ENCODE results near the gene TMEM223.
"Not testable (repeated sequence)": the region's sequence is repeated elsewhere in the genome, so short reads cannot be mapped to it uniquely, and the experiment has no call there.

Gene TMEM223

DNA sequence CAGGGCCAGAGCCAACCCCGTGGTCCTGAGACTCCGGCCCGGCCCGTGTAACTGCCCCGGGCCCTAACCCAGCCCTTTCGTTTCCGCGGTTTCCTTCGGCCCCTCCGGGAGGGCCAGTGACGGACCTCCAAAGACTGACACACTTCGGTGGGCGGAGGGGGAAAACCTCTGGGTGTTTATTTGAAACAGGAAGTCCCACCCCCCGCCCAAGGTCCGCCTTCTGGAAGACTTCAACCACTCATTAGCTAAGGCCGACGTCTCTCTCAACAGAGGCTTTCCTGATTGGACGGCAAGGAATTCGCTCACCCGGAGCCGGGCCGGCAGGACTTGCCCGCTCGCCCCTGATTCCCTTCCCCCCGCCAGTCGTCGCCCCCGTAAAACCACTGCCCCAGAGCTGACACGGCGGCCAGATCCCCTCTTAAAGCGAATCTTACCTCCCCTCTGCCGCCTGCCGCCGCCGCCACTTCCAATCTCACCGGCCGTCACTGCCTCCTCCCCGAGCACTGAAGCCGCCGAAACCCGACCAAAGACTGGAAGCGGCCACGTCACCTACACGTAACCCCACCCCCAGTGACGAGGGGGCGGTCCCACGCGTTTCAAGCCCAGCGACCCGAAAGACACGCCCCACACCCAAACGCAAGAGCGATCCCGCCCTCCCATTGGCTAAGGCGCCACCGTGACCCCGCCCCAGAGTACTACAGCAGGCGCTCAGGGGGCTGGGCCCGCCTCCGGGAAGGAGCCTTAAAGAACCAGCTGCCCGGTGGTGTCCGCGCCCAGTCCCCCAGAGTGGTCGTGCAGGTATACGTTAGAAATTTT lies 39.9 kb upstream of the TMEM223 start, which contains the start of gene STX5:
Gene STX5, minus strand, starts transcription at position 532 of the 816 bp plus-strand sequence. CDS start 808 bp downstream, outside the sequence.
- DNase-seq (ENCODE audit: extremely low spot score): peak; percentile 98
- TF ChIP-seq CTCF (IDR thresholded peaks at IDR 0.05; ENCODE audit: control extremely low read depth, extremely low read depth, low read depth, missing control alignments): no peak
- POLR2A ChIA-PET: interaction anchor here (0.6 to 2.4 kb wide), 23 partner anchors 9 to 1373 kb away, joined by 3 to 67 read pairs (median 6); partner anchors contain the start of genes C11orf98, CSKMT, NXF1 and POLR2G
- CTCF ChIA-PET: interaction anchor here (0.7 to 2.0 kb wide), 6 partner anchors 7 to 46 kb away, joined by 3 to 8 read pairs (median 4); partner anchors contain the start of gene NXF1

DNA sequence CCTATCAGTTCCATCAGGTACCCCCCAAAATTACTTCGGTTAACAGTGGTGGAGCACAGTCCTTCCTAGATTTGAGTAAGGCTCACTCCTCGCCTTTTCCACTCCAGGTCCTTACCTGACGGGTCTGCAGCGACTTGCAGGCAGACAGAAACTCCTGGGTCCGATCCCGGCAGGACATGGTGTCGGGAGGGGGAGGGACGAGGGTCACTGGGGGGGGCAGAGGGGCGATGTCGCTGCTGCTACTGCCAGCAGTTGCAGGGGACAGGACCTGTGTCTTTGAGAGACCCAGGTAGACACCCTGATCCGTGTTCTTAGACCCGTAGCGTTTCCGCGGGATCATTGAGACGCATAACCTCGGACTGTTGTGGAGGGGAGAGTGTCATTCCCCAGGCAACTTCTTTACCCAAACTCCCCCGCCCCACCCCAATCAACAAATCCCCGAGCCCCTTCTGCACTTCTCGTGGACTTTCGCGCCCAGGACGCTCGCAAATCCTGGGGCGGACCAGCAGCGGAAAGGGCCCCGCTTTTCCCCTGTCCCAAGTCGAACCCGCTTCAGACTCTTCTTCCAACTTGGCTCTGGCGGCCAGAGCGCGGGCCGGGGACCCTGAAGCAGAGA lies 39.2 kb upstream of the TMEM223 start:
- ChIA-PET CTCF (interaction anchor here (1.0 to 1.7 kb wide), 2 partner anchors 15 to 44 kb away, joined by 6 read pairs; partner anchors contain the start of gene TMEM179B), POLR2A (interaction anchor here (0.7 to 2.4 kb wide), 8 partner anchors 10 to 166 kb away, joined by 4 to 67 read pairs (median 9); partner anchors contain the start of genes C11orf98, CSKMT, NXF1 and TMEM179B)
- TF ChIP-seq CTCF (IDR thresholded peaks at IDR 0.05; ENCODE audit: control extremely low read depth, extremely low read depth, low read depth, missing control alignments): no peak
- peak; percentile 53 for DNase-seq (ENCODE audit: extremely low spot score)

GRCh38 chr11:62828130-62828529 lies 36.3 kb upstream of the TMEM223 start:
- CTCF ChIA-PET: interaction anchor here (0.8 to 1.6 kb wide), 6 partner anchors 12 to 42 kb away, joined by 3 to 10 read pairs (median 6); partner anchors contain the start of gene TMEM179B

GRCh38 chr11:62823677-62824076 lies 31.9 kb upstream of the TMEM223 start:
- ChIA-PET CTCF (interaction anchor here (1.1 to 1.2 kb wide), 2 partner anchors 9 to 17 kb away, joined by 3 to 5 read pairs; partner anchors contain the start of gene TEX54), POLR2A (interaction anchor here (0.6 to 1.9 kb wide), 7 partner anchors 11 to 159 kb away, joined by 3 to 9 read pairs (median 4); partner anchors contain the start of genes C11orf98 and CSKMT)
- no peak for DNase-seq (ENCODE audit: extremely low spot score)
- TF ChIP-seq CTCF (IDR thresholded peaks at IDR 0.05; ENCODE audit: control extremely low read depth, extremely low read depth, low read depth, missing control alignments): no peak

More at GRCh38 chr11:62828130-62828529, 36.3 kb upstream of the TMEM223 start:
- not testable (repeated sequence) for DNase-seq (ENCODE audit: extremely low spot score)
- POLR2A ChIA-PET: interaction anchor here (1.1 to 2.4 kb wide), 6 partner anchors 12 to 28 kb away, joined by 3 to 14 read pairs (median 6); partner anchors contain the start of gene NXF1

- POLR2A ChIA-PET: interaction anchor here (0.5 to 1.6 kb wide), 6 partner anchors 13 to 63 kb away, joined by 3 to 9 read pairs (median 4); partner anchors contain the start of gene ZBTB3
- DNase-seq (ENCODE audit: extremely low spot score): no peak
- TF ChIP-seq CTCF (IDR thresholded peaks at IDR 0.05; ENCODE audit: control extremely low read depth, extremely low read depth, low read depth, missing control alignments): no peak
- CTCF ChIA-PET: interaction anchor here (0.9 to 2.9 kb wide), 7 partner anchors 9 to 44 kb away, joined by 3 to 12 read pairs (median 5); partner anchors contain the start of gene TMEM179B
Observed at GRCh38 chr11:62817129-62817528, 25.3 kb upstream of the TMEM223 start.

DNA sequence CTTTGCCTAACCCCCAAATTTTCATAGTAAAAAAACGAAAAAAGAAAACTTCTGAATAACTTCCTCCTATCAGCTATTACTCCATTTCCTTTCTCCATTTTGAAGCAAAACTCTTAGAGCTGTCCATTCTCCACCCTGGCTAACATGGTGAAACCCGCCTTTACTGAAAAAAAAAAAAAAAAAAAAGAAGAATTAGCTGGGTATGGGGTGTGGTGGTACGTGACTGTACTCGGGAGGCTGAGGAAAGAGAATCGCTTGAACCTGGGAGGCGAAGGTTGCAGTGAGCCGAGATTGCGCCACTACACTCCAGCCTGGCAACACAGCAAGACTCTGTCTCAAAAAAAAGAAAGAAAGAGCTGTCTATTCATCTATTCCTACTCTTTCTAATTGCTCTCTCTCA lies 24.8 kb upstream of the TMEM223 start:
- CTCF ChIA-PET: interaction anchor here (1.3 to 2.9 kb wide), 7 partner anchors 9 to 45 kb away, joined by 3 to 12 read pairs (median 5); partner anchors contain the start of genes NXF1 and TMEM179B
- no peak for DNase-seq (ENCODE audit: extremely low spot score)
- POLR2A ChIA-PET: interaction anchor here (0.5 to 2.3 kb wide), 10 partner anchors 11 to 63 kb away, joined by 3 to 9 read pairs (median 4); partner anchors contain the start of genes NXF1 and ZBTB3
- no peak for TF ChIP-seq CTCF (IDR thresholded peaks at IDR 0.05; ENCODE audit: control extremely low read depth, extremely low read depth, low read depth, missing control alignments)

All from GM10248 (cell line).